HG03066 (cell line): ENCODE measurements around the gene HSD3B2.

Experiments
- ATAC-seq: cut with Tn5 transposase; IDR thresholded peaks from one replicate; pipeline ENCODE4 v1.9.1; 2021; ENCODE audit warnings: low read depth; ENCODE audit not compliant: unreplicated experiment

Gene HSD3B2

GRCh38 chr1:119451158-119451557 is 36.2 kb downstream of the HSD3B2 start:
- ATAC-seq = no peak

- no peak for ATAC-seq
Observed at GRCh38 chr1:119452091-119452490, 37.1 kb downstream of the HSD3B2 start.

- no peak for ATAC-seq
Observed at GRCh38 chr1:119453021-119453420, 38.1 kb downstream of the HSD3B2 start.

GRCh38 chr1:119462964-119463363 is 48.0 kb downstream of the HSD3B2 start:
- ATAC-seq = no peak

- no peak for ATAC-seq
Observed at GRCh38 chr1:119463569-119463968, 48.6 kb downstream of the HSD3B2 start.

GRCh38 chr1:119466445-119466844 is 51.5 kb downstream of the HSD3B2 start:
- ATAC-seq = no peak

GRCh38 chr1:119467219-119467618 is 52.3 kb downstream of the HSD3B2 start:
- ATAC-seq = no peak

- ATAC-seq = no peak
Observed at GRCh38 chr1:119467857-119468668, 53.1 kb downstream of the HSD3B2 start.

GRCh38 chr1:119469741-119470140 is 54.8 kb downstream of the HSD3B2 start:
- no peak for ATAC-seq

- no peak for ATAC-seq
Observed at GRCh38 chr1:119470377-119470776, 55.4 kb downstream of the HSD3B2 start.

GRCh38 chr1:119470958-119471357 is 56.0 kb downstream of the HSD3B2 start:
- no peak for ATAC-seq

- ATAC-seq = no peak
Observed at GRCh38 chr1:119471566-119471965, 56.6 kb downstream of the HSD3B2 start.

- no peak for ATAC-seq
Observed at GRCh38 chr1:119472080-119472818, 57.3 kb downstream of the HSD3B2 start.
